ENCODE data around the gene RUNX3.

GRCh38 chr1:24967555-24967954, 37.5 kb upstream of the RUNX3 start:
- no peak for TF ChIP-seq CTCF (conservative IDR thresholded peaks at IDR 0.05; ENCODE audit: low read length)
- no peak for TF ChIP-seq EZH2phosphoT487 (IDR thresholded peaks at IDR 0.05; ENCODE audit: borderline replicate concordance)
